OCI-M1 (cell line): ENCODE results near the gene OR2S2.

Experiments
- DNase-seq: peaks from one replicate; lab custom pipeline; 2025; lab: John Stamatoyannopoulos, UW

OR2S2 gene

DNA sequence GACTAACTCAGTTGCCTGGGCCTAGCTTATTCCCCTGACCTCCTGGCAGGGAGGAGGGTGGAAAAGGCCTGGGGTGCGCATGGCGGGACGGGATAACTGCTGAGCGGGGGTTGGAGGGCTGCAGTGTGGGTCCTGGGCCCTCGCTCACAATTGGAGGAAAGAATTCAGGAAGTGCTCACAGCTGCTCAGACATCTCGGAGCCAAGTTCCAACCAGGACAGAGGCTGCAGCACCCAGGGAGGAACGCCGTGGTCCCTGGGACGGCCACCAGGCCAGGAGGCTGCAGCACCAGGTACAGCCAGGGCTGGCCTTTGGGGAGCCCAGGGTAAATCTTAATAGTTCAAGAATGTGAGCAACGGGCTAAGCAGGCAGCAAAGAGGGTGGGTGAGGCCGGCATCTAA is 48.7 kb downstream of the OR2S2 start, which contains the start of gene SPAAR:
SPAAR (plus strand) TSS at position 217 of the 400 bp plus-strand sequence. CDS start 974 bp downstream, outside the sequence.
- no peak for DNase-seq

DNA sequence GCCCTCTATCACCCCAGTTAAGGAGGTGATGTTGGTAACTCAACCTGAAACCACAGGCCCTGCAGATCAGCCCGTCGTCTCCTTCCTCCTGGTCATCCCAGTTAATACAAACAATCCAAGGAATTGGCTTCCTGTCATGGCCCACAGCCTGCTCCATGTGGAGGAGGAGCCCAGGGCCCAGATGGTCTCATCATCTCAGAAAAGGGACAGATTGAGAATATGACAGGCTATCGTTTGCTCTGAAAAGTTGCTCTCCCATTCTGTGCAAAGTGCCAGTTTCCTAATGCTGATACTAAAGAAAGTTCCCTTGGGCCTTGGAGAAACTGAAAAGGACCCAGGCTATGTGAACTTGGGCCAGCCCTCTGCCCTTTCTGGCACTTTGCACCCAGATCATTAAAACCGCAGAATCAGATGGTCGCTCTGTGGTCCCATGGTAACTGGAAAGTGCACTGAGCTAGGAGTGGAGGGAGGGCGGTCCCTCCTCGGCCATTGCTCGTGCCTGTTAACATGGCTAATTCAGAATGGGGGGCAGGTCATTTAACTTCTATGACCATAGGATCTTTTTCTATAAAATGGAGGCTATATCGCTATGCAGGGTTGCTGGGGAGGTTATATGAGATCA is 49.3 kb downstream of the OR2S2 start:
- DNase-seq, result peak; percentile 45

DNA sequence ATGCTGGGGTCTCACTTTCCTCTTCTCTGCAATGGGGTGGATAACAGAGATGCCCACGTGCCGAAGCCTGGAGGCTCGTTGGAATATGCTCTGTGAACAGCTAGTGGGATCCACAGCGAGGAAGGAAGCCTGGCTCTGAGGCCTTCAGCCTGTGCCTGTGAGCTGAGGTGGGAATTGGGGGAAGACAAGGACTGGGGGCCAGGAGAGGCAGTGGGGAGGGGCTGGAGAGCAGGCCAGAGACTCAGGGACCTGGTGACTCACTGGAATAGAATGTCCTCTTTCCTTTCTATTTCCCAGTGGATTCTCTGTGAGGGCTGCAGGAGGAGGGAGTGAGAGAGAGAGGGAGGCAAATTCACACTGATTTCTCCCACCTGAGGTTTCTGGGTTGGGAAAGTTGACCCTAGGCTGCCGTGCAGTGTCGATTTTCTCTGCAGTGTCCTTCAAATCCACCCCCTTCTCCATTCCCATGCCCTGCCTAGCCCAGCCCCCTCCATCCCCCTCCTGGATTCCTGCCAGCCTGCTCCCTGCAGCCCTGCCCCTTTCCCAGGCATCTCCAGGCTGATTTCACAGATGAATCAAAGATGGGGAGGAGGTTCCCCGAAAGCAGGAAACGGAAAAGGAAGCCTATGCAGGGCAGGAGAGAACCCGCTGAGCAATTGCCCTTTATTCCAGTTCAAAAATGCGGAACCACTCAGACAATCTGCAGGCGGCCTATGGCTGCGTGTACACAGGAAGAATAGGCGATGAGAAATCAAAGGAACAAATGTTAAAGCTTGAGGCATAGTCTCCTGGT is 50.0 kb downstream of the OR2S2 start:
- DNase-seq, result no peak
